HCT116 (cell line): ENCODE results near the gene MACROH2A2. TPM values are rescaled to one million over a fixed set of nuclear protein-coding genes. Genes with fewer than 3 reads are reported as not detected.
"Not testable (repeated sequence)": the region's sequence is repeated elsewhere in the genome, so short reads cannot be mapped to it uniquely, and the experiment has no call there.

Source experiments
- ATAC-seq: fragments of 200-7000 bp; cut with Tn5 transposase; 2 replicates; pipeline ENCODE4 v1.9.1; 2020; ENCODE audit warnings: mild to moderate bottlenecking, moderate library complexity
- BruUV-seq: library from RNA; stranded (reverse); fragments of 400-500 nt; replicated peaks from 2 replicates; lab custom pipeline; 2021; lab: Mats Ljungman, UMichigan
- CTCF ChIA-PET: fragments of 300-600 bp; sonication (Branson Sonifier 250); formaldehyde crosslinking; loops from one replicate; lab custom pipeline; 2021; ENCODE audit warnings: antibody characterized with exemption; lab: Charles Lee
- POLR2A ChIA-PET: fragments of 300-600, 350-600 bp; sonication (Branson Sonifier 250); formaldehyde crosslinking; loops from one replicate; lab custom pipeline; 2021; ENCODE audit warnings: antibody characterized with exemption; lab: Charles Lee
- RAD21 ChIA-PET, 2 experiments: fragments of 300-600 bp; sonication (Branson Sonifier 250); formaldehyde crosslinking; loops; one replicate each; lab custom pipeline; 2023; ENCODE audit warnings: low total read pairs in 2 of 2; ENCODE audit not compliant: uncharacterized antibody in 2 of 2, unreplicated experiment in 2 of 2, low non-redundant PET in 1 of 2; lab: Charles Lee
- DNase-seq: peaks from one replicate; pipeline ENCODE4 v3.0.0-alpha.2; 2010; ENCODE audit warnings: low read depth, low spot score
- H2AFZ ChIP-seq: fragments of 200-600 bp; shearing (Covaris generic), sonication (generic); 2 replicates; pipeline ENCODE4 v1.6.1; 2017; ENCODE audit warnings: low read depth, mixed run types, mixed read lengths, antibody characterized with exemption, low read length; ENCODE audit not compliant: poor library complexity, severe bottlenecking
- H3K27ac ChIP-seq: 2 replicates; pipeline ENCODE4 v1.5.1; 2012; ENCODE audit warnings: low read depth, low read length
- H3K27me3 ChIP-seq: fragments of 200-600 bp; sonication (generic); 2 replicates; pipeline ENCODE4 v1.6.1; 2016; ENCODE audit warnings: mixed run types, low read length, mixed read lengths; ENCODE audit not compliant: insufficient read depth
- H3K36me3 ChIP-seq, 2 experiments: fragments of 200-500 bp in 1 of 2; fragments of 200-600 bp in 1 of 2; sonication (Bioruptor generic) in 1 of 2; sonication (generic) in 1 of 2; 2 replicates each; pipeline versions ENCODE4 v1.5.1 to v1.6.1; 2014 to 2016; ENCODE audit warnings: low read length in 2 of 2, inconsistent platforms in 1 of 2, mixed read lengths in 1 of 2, mixed run types in 1 of 2; ENCODE audit not compliant: insufficient read depth in 2 of 2, control insufficient read depth in 1 of 2
- H3K4me1 ChIP-seq, 2 experiments: fragments of 200-600 bp in 1 of 2; sonication (generic) in 1 of 2; 2 replicates each; pipeline versions ENCODE4 v1.5.1 to v1.6.1; 2012 to 2017; ENCODE audit warnings: low read length in 2 of 2, inconsistent platforms in 1 of 2, mild to moderate bottlenecking in 1 of 2, mixed read lengths in 1 of 2, mixed run types in 1 of 2, moderate library complexity in 1 of 2; ENCODE audit not compliant: insufficient read depth in 2 of 2, control insufficient read depth in 1 of 2
- H3K4me2 ChIP-seq: fragments of 200-600 bp; sonication (generic); 2 replicates; pipeline ENCODE4 v1.6.1; 2017; ENCODE audit warnings: mixed run types, low read length, mixed read lengths
- H3K4me3 ChIP-seq, 2 experiments: fragments of 200-600 bp in 1 of 2; sonication (generic) in 1 of 2; replicated peaks in 1 of 2; 2 replicates each; pipeline ENCODE4 v1.5.1; 2011 to 2016; ENCODE audit warnings: low read length in 2 of 2, control low read depth in 1 of 2, low read depth in 1 of 2, mild to moderate bottlenecking in 1 of 2, mixed read lengths in 1 of 2, mixed run types in 1 of 2
- H3K79me2 ChIP-seq: fragments of 200-600 bp; sonication (generic); 2 replicates; pipeline ENCODE4 v1.6.1; 2017; ENCODE audit warnings: mild to moderate bottlenecking, mixed run types, low read length, moderate library complexity, mixed read lengths; ENCODE audit not compliant: insufficient read depth
- H3K9ac ChIP-seq: fragments of 200-600 bp; sonication (generic); 2 replicates; pipeline ENCODE4 v1.6.1; 2016; ENCODE audit warnings: low read length, mixed read lengths
- H3K9me2 ChIP-seq: fragments of 200-600 bp; sonication (generic), shearing (Covaris generic); 2 replicates; pipeline ENCODE4 v1.6.1; 2017; ENCODE audit warnings: mixed run types, mild to moderate bottlenecking, moderate library complexity; ENCODE audit not compliant: insufficient read depth
- H3K9me3 ChIP-seq, 2 experiments: fragments of 200-500 bp in 1 of 2; fragments of 200-600 bp in 1 of 2; sonication (Bioruptor generic) in 1 of 2; sonication (generic) in 1 of 2; 2 replicates each; pipeline ENCODE4 v1.6.1; 2014 to 2017; ENCODE audit warnings: low read length in 2 of 2, mixed read lengths in 2 of 2, inconsistent platforms in 1 of 2, low read depth in 1 of 2, mild to moderate bottlenecking in 1 of 2, mixed run types in 1 of 2, moderate library complexity in 1 of 2; ENCODE audit not compliant: control insufficient read depth in 1 of 2, insufficient read depth in 1 of 2
- H4K20me1 ChIP-seq: fragments of 200-600 bp; sonication (generic), shearing (Covaris generic); 2 replicates; pipeline ENCODE4 v1.6.1; 2017; ENCODE audit warnings: mixed run types, mild to moderate bottlenecking, moderate library complexity; ENCODE audit not compliant: insufficient read depth
- CEBPB ChIP-seq: IDR thresholded peaks from 2 replicates; pipeline ENCODE4 v1.6.1; 2012; ENCODE audit warnings: low read depth
- EZH2 ChIP-seq: fragments of 200-600 bp; sonication (generic); IDR thresholded peaks from 2 replicates; pipeline ENCODE4 v1.6.1; 2017; ENCODE audit warnings: antibody characterized with exemption, mixed run types
- JUND ChIP-seq: IDR thresholded peaks from 2 replicates; pipeline ENCODE4 v1.6.1; 2012
- RAD21 ChIP-seq: IDR thresholded peaks from 2 replicates; pipeline ENCODE4 v1.6.1; 2012; ENCODE audit warnings: low read depth, mild to moderate bottlenecking
- SIN3A ChIP-seq: IDR thresholded peaks from 2 replicates; pipeline ENCODE4 v1.6.1; 2012; ENCODE audit warnings: low read depth
- SRF ChIP-seq: IDR thresholded peaks from 2 replicates; pipeline ENCODE4 v1.6.1; 2012; ENCODE audit warnings: low read depth
- YY1 ChIP-seq: IDR thresholded peaks from 2 replicates; pipeline ENCODE4 v1.6.1; 2011; ENCODE audit warnings: low read length, low read depth, moderate library complexity, mild to moderate bottlenecking; ENCODE audit not compliant: insufficient replicate concordance; ENCODE audit errors: extremely low read depth
- ZFX ChIP-seq: fragments of 450-650 bp; IDR thresholded peaks from 2 replicates; pipeline ENCODE4 v1.6.1; 2017
- ZNF274 ChIP-seq: fragments of 200-500 bp; sonication (Bioruptor generic); IDR thresholded peaks from 2 replicates; pipeline ENCODE4 v1.6.1; 2014; ENCODE audit warnings: mild to moderate bottlenecking, low read depth, low read length, inconsistent platforms
- intact Hi-C: fragments of 100-400 bp; cut with micrococcal nuclease; formaldehyde crosslinking; loops from 2 replicates; pipeline ENCODE4 v1.10.0; 2022
- total RNA-seq: library from RNA; stranded (reverse); gene quantifications from one replicate; pipeline ENCODE4 v1.2.1, GENCODE V29; 2021; ENCODE audit not compliant: unreplicated experiment
- TF ChIP-seq, protein P1 (sequence below): IDR thresholded peaks from 2 replicates; pipeline ENCODE4 v1.6.1; 2012
- TF ChIP-seq, protein P2 (sequence below): IDR thresholded peaks from 2 replicates; pipeline ENCODE4 v1.6.1; 2011; ENCODE audit warnings: mild to moderate bottlenecking, low read length, moderate library complexity; ENCODE audit not compliant: insufficient replicate concordance; ENCODE audit errors: extremely low read depth
- TF ChIP-seq, protein P3 (sequence below), 3 experiments: fragments of 200-600 bp in 1 of 3; sonication (generic) in 1 of 3; IDR thresholded peaks in 2 of 3; conservative IDR thresholded peaks in 1 of 3; 2 replicates each; pipeline ENCODE4 v1.5.1; 2012 to 2017; ENCODE audit warnings: low read depth in 2 of 3, low read length in 2 of 3, antibody characterized with exemption in 1 of 3, borderline replicate concordance in 1 of 3, control low read depth in 1 of 3, mild to moderate bottlenecking in 1 of 3, mixed read lengths in 1 of 3, mixed run types in 1 of 3, moderate library complexity in 1 of 3; ENCODE audit not compliant: insufficient read depth in 1 of 3

The MACROH2A2 gene
- total RNA-seq, 1 experiment from 2014 or later: 41.4 TPM

DNA sequence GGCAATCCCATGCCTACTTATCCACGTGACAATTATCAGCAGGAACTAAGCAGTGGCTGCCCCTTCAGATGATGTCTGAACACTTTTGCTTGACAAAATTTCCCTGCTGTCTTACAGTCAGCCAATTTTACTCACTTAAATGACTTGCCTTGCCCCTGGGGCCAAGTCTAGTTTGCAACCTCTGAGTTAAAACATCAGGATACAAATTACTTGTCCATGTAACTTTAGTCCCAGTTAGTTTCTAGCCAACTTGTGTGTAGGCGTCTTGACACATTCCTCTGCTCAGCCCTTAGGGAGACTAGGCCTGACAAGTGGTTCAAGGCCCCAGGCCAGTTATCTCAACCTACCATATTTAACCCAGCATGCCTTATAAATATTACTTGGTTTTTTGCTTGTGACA lies 105.5 kb downstream of the MACROH2A2 start (continued):
- TF ChIP-seq SIN3A: no peak

DNA sequence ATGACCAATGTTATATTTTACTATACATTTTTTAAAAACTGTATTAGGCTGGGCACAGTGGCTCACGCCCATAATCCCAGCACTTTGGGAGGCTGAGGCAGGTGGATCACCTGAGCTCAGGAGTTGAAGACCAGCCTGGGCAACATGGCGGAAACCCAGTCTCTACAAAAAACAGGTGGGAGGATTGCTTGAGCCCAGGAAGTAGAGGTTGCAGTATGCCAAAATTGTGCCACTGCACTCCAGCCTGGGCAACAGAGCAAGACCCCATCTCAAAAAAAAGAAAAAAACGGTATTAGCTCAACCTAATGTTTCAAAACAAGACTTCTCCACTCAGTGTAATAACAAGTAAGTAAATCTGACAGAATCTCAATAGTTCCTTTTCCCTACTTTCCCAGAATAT lies 106.7 kb downstream of the MACROH2A2 start:
- Histone ChIP-seq H3K36me3 (peaks cover 46 to 49% of the 10 kb centered on the region in 2 experiments), H3K79me2 (peaks cover 80% of the 10 kb centered on the region)
- DNase-seq, H3K4me1 ChIP-seq, H3K27ac ChIP-seq, ATAC-seq, intact Hi-C loops, H3K9me2 ChIP-seq, H3K4me2 ChIP-seq, H3K9ac ChIP-seq, BruUV-seq, RAD21 ChIA-PET, H3K4me3 ChIP-seq, H4K20me1 ChIP-seq, H3K27me3 ChIP-seq, H3K9me3 ChIP-seq, H2AFZ ChIP-seq, POLR2A ChIA-PET: not testable (repeated sequence)
- CTCF ChIA-PET: interaction anchor here (5.4 kb wide), 1 partner anchor 14 kb away, joined by 33 read pairs; the partner anchor contains the start of gene TYSND1

DNA sequence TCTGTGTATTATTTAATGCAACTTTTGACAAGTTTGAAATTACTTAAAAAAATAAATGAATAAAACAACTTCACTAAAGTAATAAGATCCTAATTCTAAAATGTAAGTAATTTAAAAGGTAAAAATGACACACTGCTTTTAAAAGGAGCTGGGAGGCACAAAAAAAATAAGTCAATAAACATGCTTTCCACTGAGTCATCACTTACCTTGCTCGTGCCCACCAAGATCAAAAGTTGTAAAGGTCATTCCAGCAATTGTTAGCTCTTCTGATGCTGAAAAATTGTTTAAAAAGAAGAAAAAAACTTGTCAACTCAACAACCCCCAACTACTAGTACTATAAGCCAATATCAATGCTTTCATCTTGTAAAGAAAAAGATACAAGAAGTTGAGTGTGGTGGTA lies 108.2 kb downstream of the MACROH2A2 start:
- H3K9me3 ChIP-seq: no peaks in the 10 kb centered on the region
- no peaks in the 10 kb centered on the region for H3K27me3 ChIP-seq
- H3K9me2 ChIP-seq: no peaks in the 10 kb centered on the region
- H3K27ac ChIP-seq: no peak overlapping the region
- ChIA-PET POLR2A (interaction anchor here (1.1 kb wide), 1 partner anchor 10 kb away, joined by 3 read pairs; the partner anchor contains the start of gene SAR1A), CTCF (interaction anchor here (1.2 kb wide), 1 partner anchor 14 kb away, joined by 6 read pairs; the partner anchor contains the start of gene TYSND1), RAD21 (no interaction called here)
- no peak for TF ChIP-seq EZH2
- TF ChIP-seq, protein P1, sequence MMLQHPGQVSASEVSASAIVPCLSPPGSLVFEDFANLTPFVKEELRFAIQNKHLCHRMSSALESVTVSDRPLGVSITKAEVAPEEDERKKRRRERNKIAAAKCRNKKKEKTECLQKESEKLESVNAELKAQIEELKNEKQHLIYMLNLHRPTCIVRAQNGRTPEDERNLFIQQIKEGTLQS: no peak
- no peak for TF ChIP-seq JUND
- TF ChIP-seq YY1: no peak
- TF ChIP-seq ZFX: no peak
- TF ChIP-seq CEBPB: no peak
- TF ChIP-seq SIN3A: no peak
- TF ChIP-seq, protein P2, sequence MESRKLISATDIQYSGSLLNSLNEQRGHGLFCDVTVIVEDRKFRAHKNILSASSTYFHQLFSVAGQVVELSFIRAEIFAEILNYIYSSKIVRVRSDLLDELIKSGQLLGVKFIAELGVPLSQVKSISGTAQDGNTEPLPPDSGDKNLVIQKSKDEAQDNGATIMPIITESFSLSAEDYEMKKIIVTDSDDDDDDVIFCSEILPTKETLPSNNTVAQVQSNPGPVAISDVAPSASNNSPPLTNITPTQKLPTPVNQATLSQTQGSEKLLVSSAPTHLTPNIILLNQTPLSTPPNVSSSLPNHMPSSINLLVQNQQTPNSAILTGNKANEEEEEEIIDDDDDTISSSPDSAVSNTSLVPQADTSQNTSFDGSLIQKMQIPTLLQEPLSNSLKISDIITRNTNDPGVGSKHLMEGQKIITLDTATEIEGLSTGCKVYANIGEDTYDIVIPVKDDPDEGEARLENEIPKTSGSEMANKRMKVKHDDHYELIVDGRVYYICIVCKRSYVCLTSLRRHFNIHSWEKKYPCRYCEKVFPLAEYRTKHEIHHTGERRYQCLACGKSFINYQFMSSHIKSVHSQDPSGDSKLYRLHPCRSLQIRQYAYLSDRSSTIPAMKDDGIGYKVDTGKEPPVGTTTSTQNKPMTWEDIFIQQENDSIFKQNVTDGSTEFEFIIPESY: no peak
- no peak for TF ChIP-seq RAD21
- TF ChIP-seq, protein P3, sequence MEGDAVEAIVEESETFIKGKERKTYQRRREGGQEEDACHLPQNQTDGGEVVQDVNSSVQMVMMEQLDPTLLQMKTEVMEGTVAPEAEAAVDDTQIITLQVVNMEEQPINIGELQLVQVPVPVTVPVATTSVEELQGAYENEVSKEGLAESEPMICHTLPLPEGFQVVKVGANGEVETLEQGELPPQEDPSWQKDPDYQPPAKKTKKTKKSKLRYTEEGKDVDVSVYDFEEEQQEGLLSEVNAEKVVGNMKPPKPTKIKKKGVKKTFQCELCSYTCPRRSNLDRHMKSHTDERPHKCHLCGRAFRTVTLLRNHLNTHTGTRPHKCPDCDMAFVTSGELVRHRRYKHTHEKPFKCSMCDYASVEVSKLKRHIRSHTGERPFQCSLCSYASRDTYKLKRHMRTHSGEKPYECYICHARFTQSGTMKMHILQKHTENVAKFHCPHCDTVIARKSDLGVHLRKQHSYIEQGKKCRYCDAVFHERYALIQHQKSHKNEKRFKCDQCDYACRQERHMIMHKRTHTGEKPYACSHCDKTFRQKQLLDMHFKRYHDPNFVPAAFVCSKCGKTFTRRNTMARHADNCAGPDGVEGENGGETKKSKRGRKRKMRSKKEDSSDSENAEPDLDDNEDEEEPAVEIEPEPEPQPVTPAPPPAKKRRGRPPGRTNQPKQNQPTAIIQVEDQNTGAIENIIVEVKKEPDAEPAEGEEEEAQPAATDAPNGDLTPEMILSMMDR (IDR thresholded peaks at IDR 0.05 in 2 of 3, conservative IDR thresholded peaks at IDR 0.05 in 1 of 3; ENCODE audit: borderline replicate concordance in 1 of 3, insufficient read depth in 1 of 3, low read depth in 2 of 3, low read length in 2 of 3): no peak
- TF ChIP-seq ZNF274: no peak
- no peak for TF ChIP-seq SRF
- no peak overlapping the region for H3K4me2 ChIP-seq
- peaks cover 12% of the 10 kb centered on the region; the same call in 1 of the 2 replicates for H4K20me1 ChIP-seq
- H3K36me3 ChIP-seq: peaks cover 47 to 49% of the 10 kb centered on the region in 2 experiments
- intact Hi-C loops: no loop called here
- DNase-seq: no peak
- H3K9ac ChIP-seq: no peak overlapping the region
- H3K4me3 ChIP-seq: no peak overlapping the region
- no TSS peak for BruUV-seq
- H3K4me1 ChIP-seq: peaks cover 4 to 6% of the 10 kb centered on the region in 2 experiments; a peak in 2 of 4 replicates
- ATAC-seq: no peak
- peaks cover 91% of the 10 kb centered on the region for H3K79me2 ChIP-seq
- no peak overlapping the region for H2AFZ ChIP-seq
